RPMI7951 (cell line): ENCODE results near the gene ACP4. TPM values are rescaled to one million over a fixed set of nuclear protein-coding genes. Genes with fewer than 3 reads are reported as not detected.
"Not testable (repeated sequence)": the region's sequence is repeated elsewhere in the genome, so short reads cannot be mapped to it uniquely, and the experiment has no call there.

Source experiments
- DNase-seq: peaks from one replicate; pipeline ENCODE4 v3.0.0-alpha.2; 2012; ENCODE audit warnings: low read depth
- total RNA-seq: library from RNA; depleted of rRNA; stranded (reverse); fragments of >200 nt; shearing (Covaris generic); gene quantifications from 2 replicates; pipeline ENCODE4 v1.2.3, GENCODE V29; 2014

The ACP4 gene
- total RNA-seq, 1 experiment from 2014 or later, result not detected

DNA sequence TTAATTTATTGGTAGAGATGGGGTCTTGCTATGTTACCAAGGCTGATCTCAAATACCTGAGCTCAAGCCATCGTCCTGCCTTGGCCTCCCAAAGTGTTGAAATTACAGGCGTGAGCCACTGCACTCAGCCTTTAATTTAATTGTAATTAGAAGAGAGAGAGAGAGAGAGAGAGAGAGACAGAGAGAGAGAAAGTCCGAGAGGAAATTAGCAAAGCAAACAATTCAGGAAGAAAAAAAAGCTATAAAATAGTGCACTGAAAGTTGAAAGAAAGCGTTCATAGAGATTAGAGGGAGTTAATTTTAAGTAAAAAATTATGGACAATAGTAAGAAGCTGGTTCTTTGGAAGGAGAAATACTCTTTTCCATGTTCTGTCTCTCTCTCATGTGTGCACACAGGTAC is 13.0 kb upstream of the ACP4 start:
- no peak for DNase-seq

DNA sequence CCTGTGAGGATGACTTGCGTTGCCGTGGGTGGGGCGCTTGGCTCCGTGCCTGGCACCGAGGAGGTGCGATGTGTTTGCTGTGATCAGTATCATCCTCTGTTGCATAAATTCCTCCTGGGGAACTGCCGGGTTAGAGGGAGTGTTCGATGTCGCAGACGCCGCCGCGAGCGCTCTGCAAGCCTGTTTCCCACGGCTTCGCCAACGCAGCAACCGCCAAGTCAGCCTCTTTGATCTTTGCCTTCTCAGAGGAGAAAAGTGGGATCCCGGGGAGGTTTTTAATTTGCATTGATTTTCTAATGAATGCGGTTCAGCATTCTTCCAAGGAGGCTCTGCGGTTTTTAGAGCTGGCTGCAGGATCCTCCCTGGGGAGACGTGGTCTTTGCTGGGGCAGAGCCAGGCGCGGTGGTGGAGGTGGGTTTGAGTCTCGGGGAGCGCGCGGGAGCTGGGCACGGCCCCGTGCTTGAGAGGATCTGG is 12.3 kb upstream of the ACP4 start:
- DNase-seq, result peak; percentile 48

DNA sequence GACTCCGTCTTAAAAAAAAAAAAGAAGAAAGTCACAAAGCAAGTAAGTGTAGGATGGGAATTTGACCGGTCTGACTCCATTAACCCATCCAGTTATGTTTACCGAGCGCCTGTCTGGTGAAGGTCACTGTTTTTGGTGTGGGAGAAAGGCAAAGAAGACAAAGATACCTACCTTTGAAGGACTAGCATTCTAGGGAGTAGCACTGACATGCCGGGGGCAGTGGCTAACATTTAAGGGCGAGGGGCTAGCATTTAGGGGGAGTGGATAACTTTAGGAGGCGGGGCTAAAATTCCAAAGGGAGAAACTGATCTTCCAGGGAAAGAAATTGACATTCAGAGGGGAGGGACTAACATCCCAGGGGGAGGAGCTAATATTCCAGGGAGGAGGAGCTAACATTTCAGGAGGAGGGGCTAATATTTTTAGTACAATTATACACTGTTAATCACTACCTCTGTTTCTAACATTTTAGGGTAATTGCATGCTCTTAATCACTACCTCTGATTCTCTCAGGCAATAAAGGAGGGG is 11.2 kb upstream of the ACP4 start:
- no peak for DNase-seq

DNA sequence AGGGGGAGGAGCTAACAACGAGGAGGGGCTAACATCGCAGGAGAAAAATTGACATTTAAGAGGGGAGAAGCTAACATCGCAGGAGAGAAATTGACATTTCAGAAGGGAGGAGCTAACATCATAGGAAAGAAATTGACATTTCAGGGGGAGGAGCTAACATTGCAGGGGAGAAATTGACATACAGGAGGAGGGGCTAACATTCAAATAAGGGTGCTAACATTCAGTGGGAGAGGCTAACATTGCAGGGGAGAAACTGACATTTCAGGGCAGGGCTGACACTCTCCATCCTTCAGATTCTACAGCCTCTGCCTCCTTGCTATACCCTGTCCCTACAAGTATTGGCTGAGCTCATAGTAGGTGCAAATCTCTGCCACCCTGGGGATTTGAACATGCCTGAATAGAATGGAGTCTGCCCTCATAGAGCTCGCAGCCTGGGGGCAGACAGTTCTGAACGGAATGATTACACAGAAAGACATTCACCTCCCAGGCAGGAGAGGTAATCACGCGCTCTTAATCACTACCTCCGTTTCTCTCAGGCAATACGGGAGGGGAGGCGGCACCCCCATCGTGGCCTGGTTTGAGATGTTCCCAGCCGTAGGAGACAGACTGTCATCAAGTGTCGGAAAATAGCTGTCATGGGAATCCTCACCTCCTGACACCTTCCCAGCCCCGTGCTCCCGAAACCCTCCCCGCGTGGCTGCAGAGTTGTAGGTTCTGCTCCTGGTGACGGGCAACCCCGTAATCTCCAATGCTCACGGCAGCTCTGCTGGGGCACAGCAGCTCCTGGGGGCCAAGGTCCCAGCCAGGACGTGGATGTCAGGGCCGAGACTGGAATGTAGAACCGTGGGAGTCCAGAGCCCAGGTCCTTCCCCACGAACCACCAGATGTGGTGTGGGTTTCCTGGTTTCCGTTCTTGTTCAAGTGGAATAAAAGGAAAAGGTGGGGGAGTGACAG is 10.4 kb upstream of the ACP4 start:
- no peak for DNase-seq

DNA sequence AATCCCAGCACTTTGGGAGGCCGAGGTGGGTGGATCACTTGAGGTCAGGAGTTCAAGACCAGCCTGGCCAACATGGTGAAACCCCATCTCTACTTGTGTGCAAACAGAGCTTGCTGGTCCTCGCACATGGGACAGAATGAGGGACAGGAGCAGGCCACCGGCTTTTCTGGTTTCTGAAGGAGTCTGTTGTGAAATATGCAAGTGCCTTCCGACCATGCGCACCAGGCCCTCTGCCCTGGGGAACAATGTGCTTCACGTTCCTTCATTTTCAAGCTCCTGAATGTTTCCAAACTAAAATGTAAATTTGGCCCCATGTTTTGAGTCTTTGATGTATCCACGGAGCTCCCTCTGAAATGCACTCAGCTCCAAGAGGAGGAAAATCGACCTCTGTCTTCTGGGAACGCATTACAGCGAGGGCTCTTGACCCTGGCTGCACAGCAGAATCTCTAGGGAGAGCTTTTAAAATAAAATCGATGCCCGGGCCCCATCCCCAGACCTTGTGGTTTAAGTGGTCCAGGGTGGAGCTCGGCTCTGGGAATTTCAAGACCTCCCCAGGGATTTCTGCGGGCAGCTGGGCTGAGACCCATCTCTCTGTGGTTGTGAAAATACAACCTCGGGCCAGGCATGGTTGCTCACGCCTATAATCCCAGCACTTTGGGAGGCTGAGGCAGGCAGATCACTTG is 9.3 kb upstream of the ACP4 start:
- peak; percentile 45 for DNase-seq

DNA sequence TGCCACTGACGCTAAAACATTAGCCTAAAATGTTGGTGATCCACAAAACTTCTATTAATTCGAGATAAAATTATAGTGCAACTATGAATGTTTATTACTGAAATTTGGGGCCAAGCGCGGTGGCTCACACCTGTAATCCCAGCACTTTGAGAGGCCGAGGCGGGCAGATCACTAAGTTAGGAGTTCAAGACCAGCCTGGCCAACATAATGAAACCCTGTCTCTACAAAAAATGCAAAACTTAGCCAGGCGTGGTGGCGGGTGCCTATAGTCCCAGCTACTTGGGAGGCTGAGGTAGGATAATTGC is 6.4 kb upstream of the ACP4 start:
- not testable (repeated sequence) for DNase-seq

DNA sequence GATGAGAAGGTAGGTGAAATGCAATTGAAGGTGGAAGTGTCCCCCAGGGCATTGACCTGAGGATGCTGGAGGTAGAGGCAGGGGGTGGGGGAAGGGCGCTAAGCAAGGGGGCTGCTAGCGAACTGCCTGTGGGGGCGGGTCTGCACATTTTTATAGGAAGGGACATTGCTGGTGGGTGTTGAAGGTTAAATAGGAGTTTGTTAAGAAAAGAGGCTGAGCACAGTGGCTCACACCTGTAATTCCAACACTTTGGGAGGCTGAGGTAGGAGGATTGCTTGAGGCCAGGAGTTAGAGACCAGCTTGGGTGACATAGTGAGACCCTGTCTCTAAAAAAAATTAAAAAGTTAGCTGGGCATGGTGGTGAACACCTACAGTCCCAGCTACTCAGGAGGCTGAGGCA is 5.5 kb upstream of the ACP4 start:
- no peak for DNase-seq

DNA sequence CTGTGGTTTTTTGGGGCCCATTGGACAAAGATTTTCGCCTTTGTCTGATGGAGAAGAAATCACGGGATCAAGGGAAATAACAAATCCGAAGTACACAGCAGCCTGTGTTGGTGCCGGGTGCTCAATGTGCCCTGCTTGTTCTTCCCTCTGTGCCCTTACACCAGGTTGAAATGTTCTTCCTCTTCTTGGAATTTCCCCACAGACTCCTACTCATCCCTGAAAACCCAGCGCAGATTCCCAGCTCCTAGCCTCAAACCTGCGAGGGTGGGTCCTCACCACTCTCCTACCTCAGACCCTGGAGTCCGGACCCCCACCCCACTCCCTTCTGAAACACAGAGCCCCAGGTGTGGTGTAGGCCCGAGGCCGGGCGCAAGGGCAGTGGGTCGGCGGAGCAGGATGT is 4.9 kb upstream of the ACP4 start:
- DNase-seq, result no peak

DNA sequence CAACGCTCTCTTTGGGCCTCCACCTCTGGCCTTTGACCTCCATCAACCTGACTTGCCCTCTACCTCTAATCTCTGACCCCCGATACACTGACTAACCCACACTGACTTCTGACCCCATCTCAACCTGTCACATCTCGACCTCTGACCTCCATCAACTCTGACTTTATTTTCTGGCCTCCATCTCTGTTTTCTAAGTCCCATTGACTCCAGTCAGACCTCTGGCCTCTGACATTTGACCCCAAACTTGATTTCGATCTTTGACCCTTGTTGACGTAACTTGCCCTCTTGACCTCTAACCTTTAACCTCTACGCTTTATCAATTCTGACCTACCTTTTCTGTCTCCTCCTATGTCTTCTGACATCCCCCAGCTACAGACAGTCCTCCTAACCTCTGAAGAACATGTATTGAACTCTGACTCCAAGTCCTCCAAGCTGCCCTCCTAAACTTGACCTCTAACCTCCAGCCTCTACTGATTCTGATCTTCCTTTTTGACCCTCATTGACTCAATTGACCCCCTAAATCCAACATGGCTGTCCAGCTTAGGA is 780 bp downstream of the ACP4 start:
- no peak for DNase-seq

DNA sequence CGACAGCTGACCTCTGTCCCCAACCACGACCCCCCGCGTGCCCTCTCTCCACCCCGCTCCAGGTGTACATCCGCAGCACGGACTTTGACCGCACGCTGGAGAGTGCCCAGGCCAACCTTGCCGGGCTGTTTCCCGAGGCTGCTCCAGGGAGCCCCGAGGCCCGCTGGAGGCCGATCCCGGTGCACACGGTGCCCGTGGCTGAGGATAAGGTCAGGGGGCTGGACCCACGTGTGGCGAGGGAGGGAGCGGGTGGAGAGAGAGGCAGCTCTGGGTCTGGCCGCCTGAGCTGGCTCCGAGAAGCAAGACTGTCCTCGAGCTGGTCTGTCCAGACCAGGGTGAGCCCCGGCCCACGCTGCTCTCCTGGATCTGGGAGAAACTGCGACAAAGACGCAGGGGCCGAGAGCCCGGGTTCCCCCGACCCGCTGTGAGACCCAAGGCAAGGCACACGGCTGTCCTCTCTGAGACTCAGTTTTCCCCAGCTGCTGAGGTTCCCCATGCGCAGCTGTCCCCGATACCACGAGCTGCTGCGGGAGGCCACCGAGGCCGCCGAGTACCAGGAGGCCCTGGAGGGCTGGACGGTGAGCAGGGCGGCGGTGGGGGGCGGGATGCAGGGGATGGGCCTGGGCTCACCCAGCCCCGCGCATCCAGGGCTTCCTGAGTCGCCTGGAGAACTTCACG is 1.5 kb downstream of the ACP4 start:
- DNase-seq, result no peak

DNA sequence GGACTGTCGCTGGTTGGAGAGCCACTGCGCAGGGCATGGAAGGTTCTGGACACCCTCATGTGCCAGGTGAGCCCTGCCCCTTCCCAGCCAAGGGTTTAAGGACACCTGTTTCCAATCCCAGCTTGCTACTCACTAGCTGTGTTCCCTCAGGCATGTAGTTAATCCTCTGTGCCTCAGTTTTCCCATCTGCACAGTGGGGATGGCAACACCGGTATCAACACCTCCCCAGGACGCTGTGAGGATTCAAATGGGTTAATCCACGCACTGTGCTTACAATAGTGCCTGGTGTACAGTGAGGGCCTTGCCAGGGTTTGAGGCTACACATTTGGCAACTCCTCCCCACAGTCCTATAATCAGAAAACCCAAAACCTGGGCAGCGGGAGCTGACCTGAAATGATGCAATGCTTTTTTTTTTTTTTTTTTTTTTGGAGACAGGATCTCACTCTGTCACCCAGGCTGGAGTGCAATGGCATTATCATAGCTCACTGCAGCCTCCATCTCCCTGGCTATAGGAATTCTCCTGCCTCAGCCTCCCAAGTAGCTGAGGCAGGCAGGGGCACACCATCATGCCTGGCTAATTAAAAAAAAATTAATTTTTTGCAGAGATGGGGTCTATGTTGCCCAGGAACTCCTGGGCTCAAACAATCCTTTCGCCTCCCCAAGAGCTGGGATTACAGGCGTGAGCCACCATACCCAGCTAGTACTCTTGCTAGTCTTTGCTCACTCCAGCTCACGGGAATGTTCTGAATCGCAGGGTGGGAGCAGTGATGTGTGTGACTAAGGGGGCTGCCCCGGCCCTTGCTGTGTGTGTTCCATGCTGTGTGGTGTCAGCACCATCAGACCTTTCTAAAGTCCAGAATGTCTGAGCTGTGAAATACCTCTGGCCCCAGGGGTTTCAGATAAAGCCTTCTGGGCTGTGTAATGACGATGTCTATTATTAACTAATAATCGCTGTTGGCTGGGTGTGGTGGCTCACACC is 2.3 kb downstream of the ACP4 start:
- no peak for DNase-seq

DNA sequence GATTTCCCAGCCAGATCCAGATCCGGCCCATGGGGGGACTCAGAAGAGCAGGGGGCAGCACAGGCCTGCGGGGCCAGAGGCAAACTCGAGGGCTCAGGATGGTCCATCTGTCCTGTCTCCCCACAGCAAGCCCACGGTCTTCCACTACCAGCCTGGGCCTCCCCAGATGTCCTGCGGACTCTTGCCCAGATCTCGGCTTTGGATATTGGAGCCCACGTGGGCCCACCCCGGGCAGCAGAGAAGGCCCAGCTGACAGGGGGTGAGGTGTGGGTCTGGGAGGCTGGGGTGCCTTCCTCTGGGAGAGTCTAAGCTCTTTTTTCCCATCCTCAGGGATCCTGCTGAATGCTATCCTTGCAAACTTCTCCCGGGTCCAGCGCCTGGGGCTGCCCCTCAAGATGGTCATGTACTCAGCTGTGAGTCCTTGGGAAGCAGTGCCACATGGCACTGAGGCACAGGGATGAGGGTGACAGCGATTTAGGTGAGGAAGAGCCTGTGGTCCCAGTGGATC is 3.4 kb downstream of the ACP4 start:
- no peak for DNase-seq

DNA sequence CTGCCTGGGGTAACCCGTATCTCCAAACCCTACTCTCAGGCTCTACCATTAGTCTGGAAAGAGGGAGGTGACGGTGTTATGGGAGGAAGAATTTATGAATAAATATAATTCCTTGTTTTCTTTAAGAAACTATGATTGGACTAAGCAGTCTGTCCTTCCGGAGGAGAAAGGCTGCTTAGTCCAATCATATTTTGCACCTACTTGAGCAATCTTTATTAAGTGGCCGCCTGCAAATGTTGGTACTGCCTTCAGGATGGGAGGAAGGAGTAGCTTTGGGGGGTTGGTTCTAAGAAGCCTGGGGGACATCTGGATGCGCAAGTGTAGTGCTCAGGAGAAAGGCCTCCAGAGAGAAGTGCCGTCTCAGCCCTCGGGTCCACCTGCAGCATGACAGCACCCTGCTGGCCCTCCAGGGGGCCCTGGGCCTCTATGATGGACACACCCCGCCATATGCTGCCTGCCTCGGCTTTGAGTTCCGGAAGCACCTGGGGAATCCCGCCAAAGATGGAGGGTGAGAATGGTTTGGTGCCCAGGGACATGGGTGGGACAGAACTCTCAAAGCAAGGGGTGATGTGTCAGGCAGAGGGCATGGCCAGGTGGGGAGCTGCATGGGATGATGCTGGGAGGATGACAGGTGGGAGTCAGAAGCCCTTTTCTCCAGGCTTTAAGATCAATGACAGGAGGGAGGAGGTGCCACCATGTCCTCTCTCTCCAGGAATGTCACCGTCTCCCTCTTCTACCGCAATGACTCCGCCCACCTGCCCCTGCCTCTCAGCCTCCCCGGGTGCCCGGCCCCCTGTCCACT is 4.1 kb downstream of the ACP4 start:
- DNase-seq, result peak; percentile 44

DNA sequence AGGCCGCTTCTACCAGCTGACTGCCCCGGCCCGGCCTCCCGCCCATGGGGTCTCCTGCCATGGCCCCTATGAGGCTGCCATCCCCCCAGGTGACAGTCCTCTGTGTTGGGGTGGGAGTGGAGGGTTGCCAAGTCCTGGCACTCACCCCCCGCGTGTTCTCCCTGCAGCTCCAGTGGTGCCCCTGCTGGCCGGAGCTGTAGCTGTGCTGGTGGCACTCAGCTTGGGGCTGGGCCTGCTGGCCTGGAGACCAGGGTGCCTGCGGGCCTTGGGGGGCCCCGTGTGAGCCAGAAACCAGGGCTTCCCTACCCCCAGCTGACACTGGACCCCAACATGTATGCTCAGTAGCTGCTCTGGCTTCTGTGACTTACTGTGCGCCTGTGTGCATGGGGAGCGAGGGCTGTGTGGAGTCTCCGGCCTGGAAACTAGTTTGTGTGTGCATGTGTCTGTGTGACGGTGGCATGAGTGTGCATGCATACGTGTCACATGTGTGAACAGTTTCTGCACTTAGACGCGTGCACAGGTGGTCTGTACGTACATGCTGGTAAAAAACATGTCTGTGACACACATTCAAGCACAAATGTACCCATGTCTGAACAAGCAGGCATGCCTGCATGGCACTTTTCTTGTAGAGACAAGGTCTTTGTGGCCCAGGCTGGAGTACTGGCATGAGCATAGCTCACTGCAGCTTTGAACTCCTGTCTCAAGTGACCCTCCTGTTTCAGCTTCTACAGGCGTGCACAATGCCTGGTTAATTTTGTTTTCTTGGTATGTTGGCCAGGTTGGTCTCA is 4.9 kb downstream of the ACP4 start:
- no peak for DNase-seq

DNA sequence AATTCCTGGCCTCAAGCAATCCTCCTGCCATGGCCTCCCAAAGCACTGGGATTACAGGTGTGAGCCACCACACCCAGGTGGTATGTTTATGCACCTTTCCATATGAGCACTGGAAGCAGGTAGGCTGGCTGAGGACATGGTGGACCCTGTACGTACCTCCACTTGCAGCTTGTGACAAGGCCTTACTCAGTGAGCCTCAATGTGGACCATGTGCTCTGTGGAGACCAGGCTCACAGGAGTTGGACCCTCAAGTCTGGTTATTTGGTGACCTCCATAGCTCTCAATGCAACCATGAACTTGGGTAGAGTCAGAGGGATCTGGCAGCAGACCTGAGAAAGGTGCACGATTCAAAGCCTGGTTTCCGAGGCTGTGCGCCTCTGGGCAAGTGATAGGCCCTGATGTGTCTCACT is 5.5 kb downstream of the ACP4 start:
- no peak for DNase-seq

DNA sequence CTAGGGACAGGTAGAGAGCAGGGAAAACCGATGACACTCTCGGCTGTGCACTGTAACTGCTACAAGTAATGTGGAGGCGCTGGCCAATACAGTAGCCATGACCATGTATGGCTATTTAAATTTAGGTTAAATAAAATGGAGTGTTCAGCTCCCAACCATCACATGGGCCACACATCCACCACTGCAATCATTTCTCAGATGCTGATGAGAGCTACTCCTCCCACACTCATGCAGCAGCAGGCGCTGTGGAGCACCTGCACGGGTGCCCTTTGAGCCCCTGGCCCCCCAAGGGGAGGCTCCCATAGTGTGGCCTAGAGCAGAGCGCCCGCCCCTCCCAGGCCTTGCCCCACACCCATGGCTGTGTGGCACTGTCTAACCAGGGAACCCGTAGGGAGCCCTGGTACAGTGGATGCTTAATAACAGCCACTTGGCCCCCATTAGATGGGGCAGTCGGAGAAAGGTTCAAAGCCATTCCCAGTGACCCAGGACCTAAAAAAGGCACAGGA is 6.0 kb downstream of the ACP4 start:
- DNase-seq, result no peak

DNA sequence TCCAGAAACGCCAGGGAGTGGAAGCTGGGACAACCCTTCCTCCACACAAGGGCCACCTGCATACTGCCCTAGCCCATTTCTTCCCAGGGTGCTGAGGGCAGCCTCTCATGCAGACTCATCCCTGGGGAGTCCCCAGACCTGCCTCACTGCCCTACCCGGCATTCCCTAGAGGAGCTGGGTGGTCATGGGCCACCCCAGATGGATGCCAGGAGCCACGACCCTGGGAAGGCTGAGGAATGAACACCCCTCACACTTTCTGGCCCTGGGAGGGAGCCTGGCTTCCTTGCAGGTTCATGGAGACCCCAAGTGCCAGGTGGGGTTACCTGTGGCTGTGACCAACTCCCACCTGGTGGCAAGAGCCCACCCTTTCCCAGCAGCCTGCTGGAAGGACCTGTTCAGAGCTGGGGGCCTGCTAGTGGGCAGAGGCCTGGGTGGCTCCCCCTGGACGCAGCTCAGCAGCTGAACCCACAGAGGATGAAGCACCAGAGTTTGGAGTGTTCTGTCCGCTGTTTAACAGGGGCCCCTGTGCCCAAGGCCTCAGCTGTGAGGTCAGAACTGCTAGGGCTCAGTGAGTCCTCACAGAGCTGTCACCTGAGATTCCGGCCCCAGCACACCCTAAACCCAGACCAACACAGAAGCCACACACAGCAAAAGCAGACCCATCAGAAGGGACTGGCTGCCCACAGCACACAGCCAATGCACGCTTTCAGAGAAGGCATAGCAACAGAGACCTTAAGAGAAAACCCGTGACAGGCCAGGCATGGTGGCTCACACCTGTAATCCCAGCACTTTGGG is 6.6 kb downstream of the ACP4 start:
- no peak for DNase-seq

DNA sequence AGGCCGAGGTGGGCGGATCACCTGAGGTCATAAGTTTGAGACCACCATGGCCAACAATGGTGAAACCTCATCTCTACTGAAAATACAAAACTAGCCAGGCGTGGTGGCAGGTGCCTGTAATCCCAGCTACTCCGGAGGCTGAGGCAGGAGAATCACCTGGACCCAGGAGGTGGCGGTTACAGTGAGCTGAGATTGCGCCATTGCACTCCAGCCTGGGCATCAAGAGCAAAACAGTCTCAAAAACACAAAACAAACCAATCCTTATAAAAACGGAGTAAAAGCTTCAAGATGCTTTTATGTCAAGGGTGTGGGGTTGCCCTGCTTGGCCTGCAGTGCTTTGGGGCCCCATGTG is 7.2 kb downstream of the ACP4 start:
- DNase-seq, result no peak
